GM23338 (cell line): ENCODE measurements around the gene OTUD5. TPM values are rescaled to one million over a fixed set of nuclear protein-coding genes. Genes with fewer than 3 reads are reported as not detected.
A peak's percentile ranks its signal among the peaks of the same experiment; 100 is the strongest.

Source experiments
- ATAC-seq: fragments of 200-7000 bp; cut with Tn5 transposase; 3 replicates; pipeline ENCODE4 v1.9.1; 2020
- DNase-seq: peaks from one replicate; pipeline ENCODE4 v3.0.0-alpha.2; 2015; ENCODE audit warnings: low spot score
- H2AFZ ChIP-seq: fragments of 200-600 bp; sonication (generic); 2 replicates; pipeline ENCODE4 v1.8.0; 2016; ENCODE audit warnings: antibody characterized with exemption, mild to moderate bottlenecking, moderate library complexity
- H3F3A ChIP-seq: fragments of 200-600 bp; sonication (generic); replicated peaks from 2 replicates; pipeline ENCODE4 v1.8.0; 2017; ENCODE audit warnings: antibody characterized with exemption, mixed run types, low read depth
- H3K27ac ChIP-seq: fragments of 200-600 bp; sonication (generic); 2 replicates; pipeline ENCODE4 v1.6.1; 2016; ENCODE audit warnings: low read depth
- H3K27me3 ChIP-seq: fragments of 200-600 bp; sonication (generic); 2 replicates; pipeline ENCODE4 v1.8.0; 2016; ENCODE audit warnings: mild to moderate bottlenecking, mixed run types, moderate library complexity; ENCODE audit not compliant: insufficient read depth
- H3K36me3 ChIP-seq: fragments of 200-600 bp; sonication (generic); 2 replicates; pipeline ENCODE4 v1.8.0; 2016; ENCODE audit warnings: mild to moderate bottlenecking; ENCODE audit not compliant: insufficient read depth
- H3K4me1 ChIP-seq: fragments of 200-600 bp; sonication (generic); 2 replicates; pipeline ENCODE4 v1.8.0; 2016; ENCODE audit warnings: mild to moderate bottlenecking, moderate library complexity; ENCODE audit not compliant: insufficient read depth
- H3K4me2 ChIP-seq: fragments of 200-600 bp; sonication (generic); 2 replicates; pipeline ENCODE4 v1.7.1; 2017; ENCODE audit warnings: mixed run types
- H3K4me3 ChIP-seq: fragments of 200-600 bp; sonication (generic); 2 replicates; pipeline ENCODE4 v1.6.1; 2016; ENCODE audit warnings: mixed run types
- H3K79me2 ChIP-seq: fragments of 200-600 bp; sonication (generic); replicated peaks from 2 replicates; pipeline ENCODE4 v1.8.0; 2017; ENCODE audit warnings: mild to moderate bottlenecking; ENCODE audit not compliant: insufficient read depth
- H3K9me2 ChIP-seq: fragments of 200-600 bp; sonication (generic); 2 replicates; pipeline ENCODE4 v1.8.0; 2017; ENCODE audit not compliant: insufficient read depth
- H4K20me1 ChIP-seq: fragments of 200-600 bp; sonication (generic); replicated peaks from 2 replicates; pipeline ENCODE4 v1.8.0; 2017; ENCODE audit warnings: mild to moderate bottlenecking; ENCODE audit not compliant: insufficient read depth
- H3K27ac Mint-ChIP-seq: 2 replicates; pipeline ENCODE4 v1.8.0; 2020; ENCODE audit warnings: inconsistent platforms, mild to moderate bottlenecking, moderate library complexity, mixed read lengths
- H3K27me3 Mint-ChIP-seq: 3 replicates; pipeline ENCODE4 v1.8.0; 2022; ENCODE audit warnings: low read depth, mild to moderate bottlenecking, moderate library complexity, mixed read lengths, inconsistent platforms; ENCODE audit not compliant: insufficient read depth, poor library complexity
- H3K36me3 Mint-ChIP-seq: 3 replicates; pipeline ENCODE4 v1.8.0; 2021; ENCODE audit warnings: low read depth, mild to moderate bottlenecking, inconsistent platforms, moderate library complexity, mixed read lengths
- H3K4me1 Mint-ChIP-seq: 3 replicates; pipeline ENCODE4 v1.8.0; 2020; ENCODE audit warnings: mild to moderate bottlenecking, inconsistent platforms, mixed read lengths
- H3K4me3 Mint-ChIP-seq: 3 replicates; pipeline ENCODE4 v1.8.0; 2021; ENCODE audit warnings: moderate library complexity, mild to moderate bottlenecking, inconsistent platforms, mixed read lengths
- H3K9me3 Mint-ChIP-seq: 3 replicates; pipeline ENCODE4 v1.8.0; 2020; ENCODE audit warnings: moderate library complexity, mild to moderate bottlenecking, inconsistent platforms, mixed read lengths
- CREB1 ChIP-seq: fragments of 250-450 bp; sonication (Bioruptor Pico); IDR thresholded peaks from 2 replicates; pipeline ENCODE4 v1.5.0; 2020; ENCODE audit warnings: low read depth, mild to moderate bottlenecking, moderate library complexity
- EZH2 ChIP-seq: fragments of 200-600 bp; sonication (generic); IDR thresholded peaks from one replicate; pipeline ENCODE4 v1.8.0; 2017; ENCODE audit warnings: antibody characterized with exemption, mild to moderate bottlenecking, low read depth; ENCODE audit not compliant: unreplicated experiment
- EZH2phosphoT487 ChIP-seq: fragments of 200-600 bp; sonication (generic); IDR thresholded peaks from one replicate; pipeline ENCODE4 v1.8.1; 2018; ENCODE audit warnings: antibody characterized with exemption; ENCODE audit not compliant: unreplicated experiment
- JUNB ChIP-seq: IDR thresholded peaks from one replicate; pipeline ENCODE4 v1.6.1; 2016; ENCODE audit warnings: antibody characterized with exemption; ENCODE audit not compliant: unreplicated experiment
- NANOG ChIP-seq: IDR thresholded peaks from 2 replicates; pipeline ENCODE4 v1.6.1; 2016; ENCODE audit warnings: antibody characterized with exemption, borderline replicate concordance
- POLR2AphosphoS5 ChIP-seq: IDR thresholded peaks from 2 replicates; pipeline ENCODE4 v1.6.1; 2016; ENCODE audit warnings: antibody characterized with exemption, low read depth
- STAT1 ChIP-seq: IDR thresholded peaks from one replicate; pipeline ENCODE4 v1.6.1; 2016; ENCODE audit warnings: antibody characterized with exemption; ENCODE audit not compliant: unreplicated experiment
- ZNF114 ChIP-seq: fragments of 250-450 bp; sonication (Bioruptor Pico); IDR thresholded peaks from 2 replicates; pipeline ENCODE4 v1.5.0; 2020; ENCODE audit warnings: mild to moderate bottlenecking, moderate library complexity
- long read RNA-seq: library from polyadenylated mRNA; unstranded; transcript quantifications from one replicate; pipeline ENCODE4 v2.0.0, GENCODE V29; 2020; ENCODE audit not compliant: unreplicated experiment
- polyA plus RNA-seq: library from polyadenylated mRNA; unstranded; fragments of >200 nt; fragmentation: Nextera tagmentation; extraction: Ambion mirVana; gene quantifications from 2 replicates; pipeline ENCODE4 v1.2.1, GENCODE V29; 2016
- total RNA-seq: library from RNA; depleted of rRNA; stranded (reverse); fragments of >200 nt; shearing (Covaris generic); gene quantifications from 2 replicates; pipeline ENCODE4 v1.2.3, GENCODE V29; 2014; rRNA removed
- TF ChIP-seq, protein P1 (sequence below): fragments of 250-450 bp; sonication (Bioruptor Pico); IDR thresholded peaks from 2 replicates; pipeline ENCODE4 v1.5.0; 2020; ENCODE audit warnings: mild to moderate bottlenecking, moderate library complexity
- TF ChIP-seq, protein P2 (sequence below): IDR thresholded peaks from 2 replicates; pipeline ENCODE4 v1.6.1; 2016; ENCODE audit warnings: antibody characterized with exemption

The OTUD5 gene, protein sequence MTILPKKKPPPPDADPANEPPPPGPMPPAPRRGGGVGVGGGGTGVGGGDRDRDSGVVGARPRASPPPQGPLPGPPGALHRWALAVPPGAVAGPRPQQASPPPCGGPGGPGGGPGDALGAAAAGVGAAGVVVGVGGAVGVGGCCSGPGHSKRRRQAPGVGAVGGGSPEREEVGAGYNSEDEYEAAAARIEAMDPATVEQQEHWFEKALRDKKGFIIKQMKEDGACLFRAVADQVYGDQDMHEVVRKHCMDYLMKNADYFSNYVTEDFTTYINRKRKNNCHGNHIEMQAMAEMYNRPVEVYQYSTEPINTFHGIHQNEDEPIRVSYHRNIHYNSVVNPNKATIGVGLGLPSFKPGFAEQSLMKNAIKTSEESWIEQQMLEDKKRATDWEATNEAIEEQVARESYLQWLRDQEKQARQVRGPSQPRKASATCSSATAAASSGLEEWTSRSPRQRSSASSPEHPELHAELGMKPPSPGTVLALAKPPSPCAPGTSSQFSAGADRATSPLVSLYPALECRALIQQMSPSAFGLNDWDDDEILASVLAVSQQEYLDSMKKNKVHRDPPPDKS
- total RNA-seq (45.4 and 56.5 TPM in 2 replicates), polyA plus RNA-seq (23.5 and 28.7 TPM in 2 replicates)
- long read RNA-seq, partial matches to known transcripts, result 2 of 5 reads
- long read RNA-seq, other reads (novel, unspliced or antisense), result 3 of 5 reads

DNA sequence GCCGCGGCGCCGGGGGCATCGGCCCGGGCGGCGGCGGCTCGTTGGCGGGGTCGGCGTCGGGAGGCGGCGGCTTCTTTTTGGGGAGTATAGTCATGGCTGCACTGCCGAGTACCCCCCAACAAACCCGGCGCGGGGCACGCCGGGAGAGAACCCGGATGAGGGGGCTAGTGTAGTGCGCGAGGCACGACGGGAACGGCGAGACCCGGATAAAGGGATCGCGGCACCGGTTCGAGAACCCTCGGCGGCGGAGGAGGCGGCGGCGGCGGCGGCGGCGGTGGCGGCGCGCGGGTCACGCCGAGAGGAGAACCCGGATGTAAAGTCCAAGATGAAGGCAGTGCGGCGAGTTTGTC, at the start of gene OTUD5:
Gene OTUD5 (minus strand): TSS at position 131 of the 350 bp plus-strand sequence. CDS start 37 bp downstream, at position 94.
- Histone ChIP-seq H4K20me1 (no peaks in the 10 kb centered on the region; the same call in none of the 2 replicates), H3K36me3 (no peaks in the 10 kb centered on the region), H3K79me2 (peaks cover 45% of the 10 kb centered on the region), H3K4me3 (peak within 1 kb of the TSS; percentile 78), H3F3A (no peaks in the 10 kb centered on the region), H3K9me2 (no peaks in the 10 kb centered on the region), H3K4me2 (peak within 1 kb of the TSS; percentile 77), H2AFZ (no peak within 1 kb of the TSS), H3K4me1 (no peaks in the 10 kb centered on the region), H3K27me3 (no peaks in the 10 kb centered on the region), H3K27ac (peak within 1 kb of the TSS; percentile 97)
- Mint-ChIP-seq H3K4me1 (peaks cover 11% of the 10 kb centered on the region; the same call in 2 of the 3 replicates), H3K9me3 (no peaks in the 10 kb centered on the region), H3K36me3 (peaks cover 14% of the 10 kb centered on the region; the same call in 2 of the 3 replicates), H3K27me3 (peaks cover 14% of the 10 kb centered on the region), H3K4me3 (peak within 1 kb of the TSS; percentile 99), H3K27ac (peak within 1 kb of the TSS; percentile 100)
- peak; percentile 51 for ATAC-seq
- DNase-seq, result peak; percentile 70
- 0 out of 2 replicates have a peak, but pooled peaks have one; percentile 12 for TF ChIP-seq POLR2AphosphoS5
- TF ChIP-seq CREB1 (CRISPR knock-in tag), result no peak

GRCh38 chrX:49003696-49004095, 46.3 kb upstream of the OTUD5 start:
- no peaks in the 10 kb centered on the region for H3K36me3 ChIP-seq
- Mint-ChIP-seq H3K27ac (peak overlapping the region; percentile 87; the same call in 1 of the 2 replicates), H3K4me1 (peaks cover 12% of the 10 kb centered on the region), H3K36me3 (peaks cover 21% of the 10 kb centered on the region), H3K4me3 (peak overlapping the region; percentile 59), H3K27me3 (peaks cover 3% of the 10 kb centered on the region), H3K9me3 (no peaks in the 10 kb centered on the region)
- peak; percentile 35 for DNase-seq
- no peaks in the 10 kb centered on the region for H3K9me2 ChIP-seq
- no peak overlapping the region for H3K4me3 ChIP-seq
- no peaks in the 10 kb centered on the region for H3F3A ChIP-seq
- peaks cover 12% of the 10 kb centered on the region for H3K79me2 ChIP-seq
- no peak for ATAC-seq
- H4K20me1 ChIP-seq, result no peaks in the 10 kb centered on the region
- no peak overlapping the region for H2AFZ ChIP-seq
- H3K4me1 ChIP-seq, result no peaks in the 10 kb centered on the region; the same call in 1 of the 2 replicates
- no peak overlapping the region for H3K27ac ChIP-seq
- no peaks in the 10 kb centered on the region for H3K27me3 ChIP-seq
- H3K4me2 ChIP-seq, result no peak overlapping the region
- TF ChIP-seq, protein P1, sequence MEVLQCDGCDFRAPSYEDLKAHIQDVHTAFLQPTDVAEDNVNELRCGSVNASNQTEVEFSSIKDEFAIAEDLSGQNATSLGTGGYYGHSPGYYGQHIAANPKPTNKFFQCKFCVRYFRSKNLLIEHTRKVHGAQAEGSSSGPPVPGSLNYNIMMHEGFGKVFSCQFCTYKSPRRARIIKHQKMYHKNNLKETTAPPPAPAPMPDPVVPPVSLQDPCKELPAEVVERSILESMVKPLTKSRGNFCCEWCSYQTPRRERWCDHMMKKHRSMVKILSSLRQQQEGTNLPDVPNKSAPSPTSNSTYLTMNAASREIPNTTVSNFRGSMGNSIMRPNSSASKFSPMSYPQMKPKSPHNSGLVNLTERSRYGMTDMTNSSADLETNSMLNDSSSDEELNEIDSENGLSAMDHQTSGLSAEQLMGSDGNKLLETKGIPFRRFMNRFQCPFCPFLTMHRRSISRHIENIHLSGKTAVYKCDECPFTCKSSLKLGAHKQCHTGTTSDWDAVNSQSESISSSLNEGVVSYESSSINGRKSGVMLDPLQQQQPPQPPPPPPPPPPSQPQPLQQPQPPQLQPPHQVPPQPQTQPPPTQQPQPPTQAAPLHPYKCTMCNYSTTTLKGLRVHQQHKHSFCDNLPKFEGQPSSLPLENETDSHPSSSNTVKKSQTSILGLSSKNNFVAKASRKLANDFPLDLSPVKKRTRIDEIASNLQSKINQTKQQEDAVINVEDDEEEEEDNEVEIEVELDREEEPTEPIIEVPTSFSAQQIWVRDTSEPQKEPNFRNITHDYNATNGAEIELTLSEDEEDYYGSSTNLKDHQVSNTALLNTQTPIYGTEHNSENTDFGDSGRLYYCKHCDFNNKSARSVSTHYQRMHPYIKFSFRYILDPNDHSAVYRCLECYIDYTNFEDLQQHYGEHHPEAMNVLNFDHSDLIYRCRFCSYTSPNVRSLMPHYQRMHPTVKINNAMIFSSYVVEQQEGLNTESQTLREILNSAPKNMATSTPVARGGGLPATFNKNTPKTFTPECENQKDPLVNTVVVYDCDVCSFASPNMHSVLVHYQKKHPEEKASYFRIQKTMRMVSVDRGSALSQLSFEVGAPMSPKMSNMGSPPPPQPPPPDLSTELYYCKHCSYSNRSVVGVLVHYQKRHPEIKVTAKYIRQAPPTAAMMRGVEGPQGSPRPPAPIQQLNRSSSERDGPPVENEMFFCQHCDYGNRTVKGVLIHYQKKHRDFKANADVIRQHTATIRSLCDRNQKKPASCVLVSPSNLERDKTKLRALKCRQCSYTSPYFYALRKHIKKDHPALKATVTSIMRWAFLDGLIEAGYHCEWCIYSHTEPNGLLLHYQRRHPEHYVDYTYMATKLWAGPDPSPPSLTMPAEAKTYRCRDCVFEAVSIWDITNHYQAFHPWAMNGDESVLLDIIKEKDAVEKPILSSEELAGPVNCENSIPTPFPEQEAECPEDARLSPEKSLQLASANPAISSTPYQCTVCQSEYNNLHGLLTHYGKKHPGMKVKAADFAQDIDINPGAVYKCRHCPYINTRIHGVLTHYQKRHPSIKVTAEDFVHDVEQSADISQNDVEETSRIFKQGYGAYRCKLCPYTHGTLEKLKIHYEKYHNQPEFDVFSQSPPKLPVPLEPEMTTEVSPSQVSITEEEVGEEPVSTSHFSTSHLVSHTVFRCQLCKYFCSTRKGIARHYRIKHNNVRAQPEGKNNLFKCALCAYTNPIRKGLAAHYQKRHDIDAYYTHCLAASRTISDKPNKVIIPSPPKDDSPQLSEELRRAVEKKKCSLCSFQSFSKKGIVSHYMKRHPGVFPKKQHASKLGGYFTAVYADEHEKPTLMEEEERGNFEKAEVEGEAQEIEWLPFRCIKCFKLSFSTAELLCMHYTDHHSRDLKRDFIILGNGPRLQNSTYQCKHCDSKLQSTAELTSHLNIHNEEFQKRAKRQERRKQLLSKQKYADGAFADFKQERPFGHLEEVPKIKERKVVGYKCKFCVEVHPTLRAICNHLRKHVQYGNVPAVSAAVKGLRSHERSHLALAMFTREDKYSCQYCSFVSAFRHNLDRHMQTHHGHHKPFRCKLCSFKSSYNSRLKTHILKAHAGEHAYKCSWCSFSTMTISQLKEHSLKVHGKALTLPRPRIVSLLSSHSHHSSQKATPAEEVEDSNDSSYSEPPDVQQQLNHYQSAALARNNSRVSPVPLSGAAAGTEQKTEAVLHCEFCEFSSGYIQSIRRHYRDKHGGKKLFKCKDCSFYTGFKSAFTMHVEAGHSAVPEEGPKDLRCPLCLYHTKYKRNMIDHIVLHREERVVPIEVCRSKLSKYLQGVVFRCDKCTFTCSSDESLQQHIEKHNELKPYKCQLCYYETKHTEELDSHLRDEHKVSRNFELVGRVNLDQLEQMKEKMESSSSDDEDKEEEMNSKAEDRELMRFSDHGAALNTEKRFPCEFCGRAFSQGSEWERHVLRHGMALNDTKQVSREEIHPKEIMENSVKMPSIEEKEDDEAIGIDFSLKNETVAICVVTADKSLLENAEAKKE (CRISPR knock-in tag), result no peak
- no peak for TF ChIP-seq EZH2phosphoT487
- no peak for TF ChIP-seq POLR2AphosphoS5
- TF ChIP-seq, protein P2, sequence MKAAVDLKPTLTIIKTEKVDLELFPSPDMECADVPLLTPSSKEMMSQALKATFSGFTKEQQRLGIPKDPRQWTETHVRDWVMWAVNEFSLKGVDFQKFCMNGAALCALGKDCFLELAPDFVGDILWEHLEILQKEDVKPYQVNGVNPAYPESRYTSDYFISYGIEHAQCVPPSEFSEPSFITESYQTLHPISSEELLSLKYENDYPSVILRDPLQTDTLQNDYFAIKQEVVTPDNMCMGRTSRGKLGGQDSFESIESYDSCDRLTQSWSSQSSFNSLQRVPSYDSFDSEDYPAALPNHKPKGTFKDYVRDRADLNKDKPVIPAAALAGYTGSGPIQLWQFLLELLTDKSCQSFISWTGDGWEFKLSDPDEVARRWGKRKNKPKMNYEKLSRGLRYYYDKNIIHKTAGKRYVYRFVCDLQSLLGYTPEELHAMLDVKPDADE, result no peak
- TF ChIP-seq ZNF114, result no peak
- no peak for TF ChIP-seq NANOG
- no peak for TF ChIP-seq CREB1 (CRISPR knock-in tag)
- no peak for TF ChIP-seq STAT1
- TF ChIP-seq JUNB, result no peak
- no peak for TF ChIP-seq EZH2
